AG04450 (cell line): ENCODE measurements around the gene MYBPH. TPM values are rescaled to one million over a fixed set of nuclear protein-coding genes. Genes with fewer than 3 reads are reported as not detected.

Experiments
- CTCF ChIA-PET: fragments of 300-600, 350-600 bp; formaldehyde crosslinking; extraction: SDS; loops from one replicate; lab custom pipeline; 2022; ENCODE audit warnings: antibody characterized with exemption, inconsistent platforms; lab: Charles Lee
- POLR2A ChIA-PET: fragments of 350-600 bp; formaldehyde crosslinking; extraction: SDS; loops from one replicate; lab custom pipeline; 2021; ENCODE audit warnings: antibody characterized with exemption, inconsistent platforms; lab: Yijun Ruan, JAX
- DNase-seq: peaks from one replicate; pipeline ENCODE4 v3.0.0-alpha.2; 2011; ENCODE audit warnings: low read depth, low spot score
- H3K27ac ChIP-seq: one replicate; pipeline ENCODE4 v1.5.1; 2012; ENCODE audit warnings: low read depth, low read length, control low read depth
- H3K27me3 ChIP-seq: one replicate; pipeline ENCODE4 v1.6.0; 2012; ENCODE audit warnings: low read length; ENCODE audit not compliant: control insufficient read depth, insufficient read depth
- H3K4me3 ChIP-seq: 2 replicates; pipeline ENCODE4 v1.5.1; 2011; ENCODE audit warnings: mild to moderate bottlenecking, low read depth, low read length, control low read depth
- H3K9me3 ChIP-seq: 2 replicates; pipeline ENCODE4 v1.5.1; 2012; ENCODE audit warnings: low read length; ENCODE audit not compliant: control insufficient read depth, insufficient read depth
- CTCF ChIP-seq: IDR thresholded peaks from 2 replicates; pipeline ENCODE4 v1.5.1; 2011; ENCODE audit warnings: low read depth, low read length, control low read depth, inconsistent platforms
- polyA plus RNA-seq: library from polyadenylated mRNA; depleted of rRNA; stranded (reverse); fragments of >200 nt; gene quantifications from 2 replicates; pipeline ENCODE4 v1.2.3, GENCODE V29; 2011; rRNA removed

The MYBPH gene
- polyA plus RNA-seq, 1 experiment = 0.04 TPM

DNA sequence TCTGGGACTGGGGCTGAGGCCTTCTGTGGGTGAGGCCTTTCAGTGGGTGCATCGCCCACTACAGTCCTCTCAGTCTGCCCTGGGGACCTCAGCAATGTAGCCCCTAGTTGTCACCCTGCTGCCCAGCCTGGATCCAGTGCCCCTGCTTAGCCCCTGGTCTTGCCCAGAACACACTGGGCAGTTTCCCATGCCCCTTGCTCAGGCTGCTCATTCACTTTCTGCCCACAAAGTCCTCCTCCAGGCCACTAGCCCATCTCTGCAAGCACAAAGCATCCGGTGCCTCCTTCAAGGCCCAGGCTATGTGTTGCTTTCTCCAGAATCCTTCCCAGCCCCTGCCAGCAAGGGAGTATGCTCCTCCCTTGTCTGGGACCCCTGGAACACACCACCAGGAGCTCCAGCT lies 53.5 kb downstream of the MYBPH start:
- no peak for DNase-seq
- CTCF ChIA-PET = interaction anchor here (6.3 to 10.6 kb wide), 2 partner anchors 93 to 148 kb away, joined by 164 to 253 read pairs; no protein-coding TSS in a partner anchor
- TF ChIP-seq CTCF = no peak
- Histone ChIP-seq H3K4me3 (no peak overlapping the region), H3K27me3 (peaks cover 66% of the 10 kb centered on the region), H3K27ac (no peak overlapping the region), H3K9me3 (no peaks in the 10 kb centered on the region)
- POLR2A ChIA-PET = no interaction called here

- TF ChIP-seq CTCF = no peak
- H3K4me3 ChIP-seq = no peak overlapping the region
- ChIA-PET CTCF (interaction anchor here (0.8 to 10.6 kb wide), 6 partner anchors 12 to 149 kb away, joined by 3 to 253 read pairs (median 19); no protein-coding TSS in a partner anchor), POLR2A (no interaction called here)
- no peak for DNase-seq
- no peak overlapping the region for H3K27ac ChIP-seq
- peaks cover 63% of the 10 kb centered on the region for H3K27me3 ChIP-seq
- H3K9me3 ChIP-seq = no peaks in the 10 kb centered on the region; the same call in 1 of the 2 replicates
Observed at GRCh38 chr1:203121186-203122015, 54.2 kb downstream of the MYBPH start.

- Histone ChIP-seq H3K9me3 (no peaks in the 10 kb centered on the region; the same call in 1 of the 2 replicates), H3K27me3 (peaks cover 69% of the 10 kb centered on the region), H3K4me3 (no peak overlapping the region), H3K27ac (no peak overlapping the region)
- TF ChIP-seq CTCF = no peak
- DNase-seq = no peak
- ChIA-PET CTCF (interaction anchor here (0.6 to 10.6 kb wide), 8 partner anchors 12 to 154 kb away, joined by 3 to 253 read pairs (median 4); no protein-coding TSS in a partner anchor), POLR2A (no interaction called here)
Observed at GRCh38 chr1:203120325-203121153, 55.1 kb downstream of the MYBPH start.

Other genes starting within 250 kb of the MYBPH start
- gene KLHL12, start 248.6 kb downstream of the MYBPH start, polyA plus RNA-seq = 42.3 and 54.2 TPM in 2 replicates
- gene ADIPOR1, start 217.5 kb downstream of the MYBPH start, polyA plus RNA-seq = 120 and 124 TPM in 2 replicates
- gene CYB5R1, start 208.6 kb downstream of the MYBPH start, polyA plus RNA-seq = 43.6 and 44.8 TPM in 2 replicates
- gene TMEM183A, start 168.5 kb downstream of the MYBPH start, polyA plus RNA-seq = 91.5 and 93.4 TPM in 2 replicates
- gene PPFIA4, start 149.3 kb downstream of the MYBPH start, polyA plus RNA-seq = 0.82 and 1.5 TPM in 2 replicates
- not detected in 2 replicates for gene MYOG, start 89.8 kb downstream of the MYBPH start, polyA plus RNA-seq
- 1.7 and 2.1 TPM in 2 replicates for gene ADORA1, start 48.1 kb downstream of the MYBPH start, polyA plus RNA-seq
- 6.4 and 8.9 TPM in 2 replicates for gene CHI3L1, start 10.9 kb upstream of the MYBPH start, polyA plus RNA-seq
- gene CHIT1, start 53.8 kb upstream of the MYBPH start, polyA plus RNA-seq = not detected in 2 replicates
- gene BTG2, start 129.7 kb upstream of the MYBPH start, polyA plus RNA-seq = 34.7 and 36.5 TPM in 2 replicates
- 5.4 and 6.6 TPM in 2 replicates for gene FMOD, start 175.3 kb upstream of the MYBPH start, polyA plus RNA-seq